GM12878 (cell line): ENCODE measurements around the gene MEIOC. TPM values are rescaled to one million over a fixed set of nuclear protein-coding genes. Genes with fewer than 3 reads are reported as not detected.

Source experiments
- ATAC-seq: fragments of 200-7000 bp; cut with Tn5 transposase; 3 replicates; pipeline ENCODE4 v1.9.1; 2020; ENCODE audit warnings: mild to moderate bottlenecking, moderate library complexity
- BruUV-seq: library from RNA; stranded (reverse); fragments of 400-500 nt; replicated peaks from 2 replicates; lab custom pipeline; 2021; lab: Mats Ljungman, UMichigan
- CTCF ChIA-PET: fragments of 300-600 bp; sonication (Branson Sonifier 250); formaldehyde crosslinking; extraction: SDS; loops from one replicate; lab custom pipeline; 2021; ENCODE audit warnings: inconsistent platforms; lab: Yijun Ruan, JAX
- POLR2A ChIA-PET: fragments of 350-600 bp; formaldehyde crosslinking; extraction: SDS; loops from one replicate; lab custom pipeline; 2021; ENCODE audit warnings: inconsistent platforms; lab: Charles Lee
- RAD21 ChIA-PET: fragments of 300-600 bp; sonication (Branson Sonifier 250); formaldehyde crosslinking; loops from one replicate; lab custom pipeline; 2023; ENCODE audit warnings: antibody characterized with exemption; ENCODE audit not compliant: unreplicated experiment; lab: Charles Lee
- SMC1A ChIA-PET: fragments of 300-600 bp; sonication (Branson Sonifier 250); formaldehyde crosslinking; loops from one replicate; lab custom pipeline; 2023; ENCODE audit not compliant: unreplicated experiment, uncharacterized antibody; lab: Charles Lee
- DNase-seq: peaks from one replicate; pipeline ENCODE4 v3.0.0-alpha.2; 2011; ENCODE audit warnings: low read depth, low spot score
- FAIRE-seq: peaks from 3 replicates; lab custom pipeline; 2011; peaks lifted over from hg19 to GRCh38; lab: Jason Lieb, UNC
- H2AFZ ChIP-seq: 2 replicates; pipeline ENCODE4 v1.6.0; 2011; ENCODE audit warnings: low read depth, low read length, control low read depth; ENCODE audit not compliant: control insufficient read depth
- H3K27ac ChIP-seq: 2 replicates; pipeline ENCODE4 v1.5.1; 2011; ENCODE audit warnings: control low read depth; ENCODE audit not compliant: control insufficient read depth, insufficient read depth
- H3K27me3 ChIP-seq, 2 experiments: replicated peaks in 1 of 2; 2 replicates each; pipeline versions ENCODE4 v1.6.0 to v1.6.1; 2011; ENCODE audit warnings: low read length in 1 of 2; ENCODE audit not compliant: control insufficient read depth in 2 of 2, insufficient read depth in 2 of 2
- H3K36me3 ChIP-seq, 2 experiments: 2 replicates each; pipeline ENCODE4 v1.5.1; 2011; ENCODE audit warnings: low read length in 1 of 2; ENCODE audit not compliant: control insufficient read depth in 2 of 2, insufficient read depth in 2 of 2
- H3K4me1 ChIP-seq: 2 replicates; pipeline ENCODE4 v1.6.1; 2011; ENCODE audit warnings: mild to moderate bottlenecking, low read length, moderate library complexity, mixed read lengths; ENCODE audit not compliant: control insufficient read depth, insufficient read depth
- H3K4me2 ChIP-seq: 2 replicates; pipeline ENCODE4 v1.6.0; 2011; ENCODE audit warnings: control low read depth; ENCODE audit not compliant: control insufficient read depth, insufficient read depth
- H3K4me3 ChIP-seq: fragments of 200-600 bp; sonication (generic); 2 replicates; pipeline ENCODE4 v1.5.1; 2016
- H3K79me2 ChIP-seq: 2 replicates; pipeline ENCODE4 v1.6.0; 2011; ENCODE audit warnings: low read length; ENCODE audit not compliant: control insufficient read depth, insufficient read depth
- H3K9ac ChIP-seq: 2 replicates; pipeline ENCODE4 v1.8.0; 2011; ENCODE audit warnings: low read length, control low read depth, mixed read lengths; ENCODE audit not compliant: control insufficient read depth, insufficient read depth
- H3K9me3 ChIP-seq: replicated peaks from 3 replicates; pipeline ENCODE4 v1.5.1; 2011; ENCODE audit warnings: mild to moderate bottlenecking, low read length; ENCODE audit not compliant: control insufficient read depth, insufficient read depth
- H4K20me1 ChIP-seq: 2 replicates; pipeline ENCODE4 v1.6.0; 2011; ENCODE audit not compliant: control insufficient read depth, insufficient read depth
- CREB1 ChIP-seq: IDR thresholded peaks from 2 replicates; pipeline ENCODE4 v1.6.1; 2012; ENCODE audit warnings: low read depth, mild to moderate bottlenecking, inconsistent platforms
- ETV6 ChIP-seq, 2 experiments: fragments of 450-650 bp in 1 of 2; IDR thresholded peaks in 1 of 2; conservative IDR thresholded peaks in 1 of 2; 2 replicates each; pipeline ENCODE4 v1.6.1; 2014; ENCODE audit warnings: antibody characterized with exemption in 1 of 2, borderline replicate concordance in 1 of 2, low read depth in 1 of 2, mild to moderate bottlenecking in 1 of 2, moderate library complexity in 1 of 2
- KAT2A ChIP-seq: conservative IDR thresholded peaks from 2 replicates; pipeline ENCODE4 v1.6.1; 2011; ENCODE audit warnings: low read depth, low read length; ENCODE audit not compliant: control insufficient read depth
- KLF5 ChIP-seq: fragments of 450-650 bp; IDR thresholded peaks from 2 replicates; pipeline ENCODE4 v1.6.1; 2014; ENCODE audit warnings: mild to moderate bottlenecking; ENCODE audit not compliant: partially characterized antibody
- SRF ChIP-seq, 2 experiments: IDR thresholded peaks; 2 replicates each; pipeline ENCODE4 v1.6.1; 2011; ENCODE audit warnings: low read depth in 2 of 2, low read length in 2 of 2, mild to moderate bottlenecking in 1 of 2, moderate library complexity in 1 of 2
- WGBS: methylation state at CpG from one replicate; pipeline ENCODE4 v1.1.6; 2016; ENCODE audit warnings: low lambda C conversion rate; ENCODE audit not compliant: insufficient replicate concordance, insufficient coverage; ENCODE audit errors: missing lambda C conversion rate; 5-methylcytosine and 5-hydroxymethylcytosine counted together
- in situ Hi-C: fragments of 300-500 bp; cut with MboI; formaldehyde crosslinking; loops from 9 replicates; pipeline ENCODE4 v1.14.3; 2018; ENCODE audit warnings: mixed read lengths
- intact Hi-C: fragments of 100-400 bp; cut with micrococcal nuclease; formaldehyde crosslinking; loops from one replicate; pipeline ENCODE4 v1.14.2; 2022; ENCODE audit not compliant: unreplicated experiment
- polyA plus RNA-seq, 11 experiments: library from polyadenylated mRNA; depleted of rRNA in 4 of 11; unstranded in 6 of 11; stranded (reverse) in 5 of 11; fragments of >200 nt; fragmentation: Nextera tagmentation in 4 of 11; fragmentation: Illumina TruSeq in 1 of 11; extraction: Ambion mirVana in 4 of 11; extraction: Trizol in 1 of 11; gene quantifications; 1 replicate in 1 of 11; 2 replicates in 10 of 11; pipeline versions ENCODE4 v1.2.1 to v1.2.3, GENCODE V29; 2011 to 2016; ENCODE audit warnings: inconsistent platforms in 2 of 11, missing spikeins in 2 of 11, low read depth in 1 of 11
- total RNA-seq, 4 experiments: library from RNA; depleted of rRNA in 3 of 4; stranded (reverse); fragments of >200 nt in 3 of 4; fragmentation: Illumina TruSeq in 1 of 4; extraction: Trizol in 1 of 4; gene quantifications; 2 replicates each; pipeline versions ENCODE4 v1.2.1 to v1.2.3, GENCODE V29; 2013 to 2021
- TF ChIP-seq, protein P1 (sequence below): fragments of 450-650 bp; IDR thresholded peaks from 2 replicates; pipeline ENCODE4 v1.6.1; 2018; ENCODE audit warnings: mild to moderate bottlenecking, low read depth, moderate library complexity; ENCODE audit not compliant: partially characterized antibody
- TF ChIP-seq, protein P2 (sequence below), 3 experiments: IDR thresholded peaks in 2 of 3; conservative IDR thresholded peaks in 1 of 3; 2 replicates each; pipeline ENCODE4 v1.5.1; 2011; ENCODE audit warnings: low read depth in 3 of 3, low read length in 3 of 3, mild to moderate bottlenecking in 3 of 3, control low read depth in 2 of 3, moderate library complexity in 2 of 3, inconsistent platforms in 1 of 3, mixed read lengths in 1 of 3; ENCODE audit not compliant: control insufficient read depth in 2 of 3, insufficient read depth in 1 of 3; ENCODE audit errors: extremely low read depth in 1 of 3
- TF ChIP-seq, protein P3 (sequence below): IDR thresholded peaks from 2 replicates; pipeline ENCODE4 v1.6.1; 2011; ENCODE audit warnings: mild to moderate bottlenecking, low read depth, low read length, moderate library complexity; ENCODE audit not compliant: insufficient replicate concordance
- TF ChIP-seq, protein P4 (sequence below): fragments of 450-650 bp; IDR thresholded peaks from 2 replicates; pipeline ENCODE4 v1.6.1; 2017; ENCODE audit warnings: mild to moderate bottlenecking
- TF ChIP-seq, protein P5 (sequence below): fragments of 450-650 bp; IDR thresholded peaks from 2 replicates; pipeline ENCODE4 v1.6.1; 2016; ENCODE audit warnings: mild to moderate bottlenecking, moderate library complexity, borderline replicate concordance

Gene MEIOC
- total and polyA plus RNA-seq, 10 of the 15 experiments (the other 5 are each of a cell fraction or from before 2014, with no cell fraction given): 0.01 to 0.48 (median 0.12) TPM; not detected in 4

DNA sequence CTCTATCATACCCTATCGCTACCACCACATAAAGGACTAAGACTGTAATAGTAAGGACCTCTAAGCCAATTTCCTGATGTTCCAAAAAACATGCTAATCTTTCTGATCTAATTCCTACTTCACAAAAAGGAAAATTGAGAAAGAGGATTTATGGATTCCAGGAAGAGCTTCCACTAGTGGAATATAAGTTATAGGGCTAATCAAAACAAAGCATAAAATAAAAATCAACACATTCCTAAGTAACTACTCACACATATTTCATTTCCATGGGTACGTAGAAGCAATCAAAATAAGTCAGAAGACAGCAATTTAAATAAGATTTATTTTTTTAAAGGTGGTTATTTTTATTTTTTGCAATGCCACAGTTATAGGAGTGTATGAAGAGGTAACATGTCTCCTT is 20.9 kb downstream of the MEIOC start:
- H3K4me2 ChIP-seq: no peak overlapping the region
- H3K79me2 ChIP-seq: no peaks in the 10 kb centered on the region
- H3K27ac ChIP-seq: no peak overlapping the region
- TF ChIP-seq, protein P1, sequence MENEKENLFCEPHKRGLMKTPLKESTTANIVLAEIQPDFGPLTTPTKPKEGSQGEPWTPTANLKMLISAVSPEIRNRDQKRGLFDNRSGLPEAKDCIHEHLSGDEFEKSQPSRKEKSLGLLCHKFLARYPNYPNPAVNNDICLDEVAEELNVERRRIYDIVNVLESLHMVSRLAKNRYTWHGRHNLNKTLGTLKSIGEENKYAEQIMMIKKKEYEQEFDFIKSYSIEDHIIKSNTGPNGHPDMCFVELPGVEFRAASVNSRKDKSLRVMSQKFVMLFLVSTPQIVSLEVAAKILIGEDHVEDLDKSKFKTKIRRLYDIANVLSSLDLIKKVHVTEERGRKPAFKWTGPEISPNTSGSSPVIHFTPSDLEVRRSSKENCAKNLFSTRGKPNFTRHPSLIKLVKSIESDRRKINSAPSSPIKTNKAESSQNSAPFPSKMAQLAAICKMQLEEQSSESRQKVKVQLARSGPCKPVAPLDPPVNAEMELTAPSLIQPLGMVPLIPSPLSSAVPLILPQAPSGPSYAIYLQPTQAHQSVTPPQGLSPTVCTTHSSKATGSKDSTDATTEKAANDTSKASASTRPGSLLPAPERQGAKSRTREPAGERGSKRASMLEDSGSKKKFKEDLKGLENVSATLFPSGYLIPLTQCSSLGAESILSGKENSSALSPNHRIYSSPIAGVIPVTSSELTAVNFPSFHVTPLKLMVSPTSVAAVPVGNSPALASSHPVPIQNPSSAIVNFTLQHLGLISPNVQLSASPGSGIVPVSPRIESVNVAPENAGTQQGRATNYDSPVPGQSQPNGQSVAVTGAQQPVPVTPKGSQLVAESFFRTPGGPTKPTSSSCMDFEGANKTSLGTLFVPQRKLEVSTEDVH: no peak
- TF ChIP-seq CREB1: no peak
- TF ChIP-seq, protein P2, sequence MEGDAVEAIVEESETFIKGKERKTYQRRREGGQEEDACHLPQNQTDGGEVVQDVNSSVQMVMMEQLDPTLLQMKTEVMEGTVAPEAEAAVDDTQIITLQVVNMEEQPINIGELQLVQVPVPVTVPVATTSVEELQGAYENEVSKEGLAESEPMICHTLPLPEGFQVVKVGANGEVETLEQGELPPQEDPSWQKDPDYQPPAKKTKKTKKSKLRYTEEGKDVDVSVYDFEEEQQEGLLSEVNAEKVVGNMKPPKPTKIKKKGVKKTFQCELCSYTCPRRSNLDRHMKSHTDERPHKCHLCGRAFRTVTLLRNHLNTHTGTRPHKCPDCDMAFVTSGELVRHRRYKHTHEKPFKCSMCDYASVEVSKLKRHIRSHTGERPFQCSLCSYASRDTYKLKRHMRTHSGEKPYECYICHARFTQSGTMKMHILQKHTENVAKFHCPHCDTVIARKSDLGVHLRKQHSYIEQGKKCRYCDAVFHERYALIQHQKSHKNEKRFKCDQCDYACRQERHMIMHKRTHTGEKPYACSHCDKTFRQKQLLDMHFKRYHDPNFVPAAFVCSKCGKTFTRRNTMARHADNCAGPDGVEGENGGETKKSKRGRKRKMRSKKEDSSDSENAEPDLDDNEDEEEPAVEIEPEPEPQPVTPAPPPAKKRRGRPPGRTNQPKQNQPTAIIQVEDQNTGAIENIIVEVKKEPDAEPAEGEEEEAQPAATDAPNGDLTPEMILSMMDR (IDR thresholded peaks at IDR 0.05 in 2 of 3, conservative IDR thresholded peaks at IDR 0.05 in 1 of 3; ENCODE audit: control insufficient read depth in 2 of 3, extremely low read depth in 1 of 3, insufficient read depth in 1 of 3, low read depth in 3 of 3, low read length in 3 of 3): no peak
- TF ChIP-seq, protein P3, sequence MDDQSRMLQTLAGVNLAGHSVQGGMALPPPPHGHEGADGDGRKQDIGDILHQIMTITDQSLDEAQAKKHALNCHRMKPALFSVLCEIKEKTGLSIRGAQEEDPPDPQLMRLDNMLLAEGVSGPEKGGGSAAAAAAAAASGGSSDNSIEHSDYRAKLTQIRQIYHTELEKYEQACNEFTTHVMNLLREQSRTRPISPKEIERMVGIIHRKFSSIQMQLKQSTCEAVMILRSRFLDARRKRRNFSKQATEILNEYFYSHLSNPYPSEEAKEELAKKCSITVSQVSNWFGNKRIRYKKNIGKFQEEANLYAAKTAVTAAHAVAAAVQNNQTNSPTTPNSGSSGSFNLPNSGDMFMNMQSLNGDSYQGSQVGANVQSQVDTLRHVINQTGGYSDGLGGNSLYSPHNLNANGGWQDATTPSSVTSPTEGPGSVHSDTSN: no peak
- TF ChIP-seq, protein P4, sequence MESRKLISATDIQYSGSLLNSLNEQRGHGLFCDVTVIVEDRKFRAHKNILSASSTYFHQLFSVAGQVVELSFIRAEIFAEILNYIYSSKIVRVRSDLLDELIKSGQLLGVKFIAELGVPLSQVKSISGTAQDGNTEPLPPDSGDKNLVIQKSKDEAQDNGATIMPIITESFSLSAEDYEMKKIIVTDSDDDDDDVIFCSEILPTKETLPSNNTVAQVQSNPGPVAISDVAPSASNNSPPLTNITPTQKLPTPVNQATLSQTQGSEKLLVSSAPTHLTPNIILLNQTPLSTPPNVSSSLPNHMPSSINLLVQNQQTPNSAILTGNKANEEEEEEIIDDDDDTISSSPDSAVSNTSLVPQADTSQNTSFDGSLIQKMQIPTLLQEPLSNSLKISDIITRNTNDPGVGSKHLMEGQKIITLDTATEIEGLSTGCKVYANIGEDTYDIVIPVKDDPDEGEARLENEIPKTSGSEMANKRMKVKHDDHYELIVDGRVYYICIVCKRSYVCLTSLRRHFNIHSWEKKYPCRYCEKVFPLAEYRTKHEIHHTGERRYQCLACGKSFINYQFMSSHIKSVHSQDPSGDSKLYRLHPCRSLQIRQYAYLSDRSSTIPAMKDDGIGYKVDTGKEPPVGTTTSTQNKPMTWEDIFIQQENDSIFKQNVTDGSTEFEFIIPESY: no peak
- no peak for TF ChIP-seq KAT2A
- TF ChIP-seq ETV6 (conservative IDR thresholded peaks at IDR 0.05 in 1 of 2, IDR thresholded peaks at IDR 0.05 in 1 of 2; ENCODE audit: borderline replicate concordance in 1 of 2, low read depth in 1 of 2): no peak
- TF ChIP-seq KLF5: no peak
- TF ChIP-seq, protein P5, sequence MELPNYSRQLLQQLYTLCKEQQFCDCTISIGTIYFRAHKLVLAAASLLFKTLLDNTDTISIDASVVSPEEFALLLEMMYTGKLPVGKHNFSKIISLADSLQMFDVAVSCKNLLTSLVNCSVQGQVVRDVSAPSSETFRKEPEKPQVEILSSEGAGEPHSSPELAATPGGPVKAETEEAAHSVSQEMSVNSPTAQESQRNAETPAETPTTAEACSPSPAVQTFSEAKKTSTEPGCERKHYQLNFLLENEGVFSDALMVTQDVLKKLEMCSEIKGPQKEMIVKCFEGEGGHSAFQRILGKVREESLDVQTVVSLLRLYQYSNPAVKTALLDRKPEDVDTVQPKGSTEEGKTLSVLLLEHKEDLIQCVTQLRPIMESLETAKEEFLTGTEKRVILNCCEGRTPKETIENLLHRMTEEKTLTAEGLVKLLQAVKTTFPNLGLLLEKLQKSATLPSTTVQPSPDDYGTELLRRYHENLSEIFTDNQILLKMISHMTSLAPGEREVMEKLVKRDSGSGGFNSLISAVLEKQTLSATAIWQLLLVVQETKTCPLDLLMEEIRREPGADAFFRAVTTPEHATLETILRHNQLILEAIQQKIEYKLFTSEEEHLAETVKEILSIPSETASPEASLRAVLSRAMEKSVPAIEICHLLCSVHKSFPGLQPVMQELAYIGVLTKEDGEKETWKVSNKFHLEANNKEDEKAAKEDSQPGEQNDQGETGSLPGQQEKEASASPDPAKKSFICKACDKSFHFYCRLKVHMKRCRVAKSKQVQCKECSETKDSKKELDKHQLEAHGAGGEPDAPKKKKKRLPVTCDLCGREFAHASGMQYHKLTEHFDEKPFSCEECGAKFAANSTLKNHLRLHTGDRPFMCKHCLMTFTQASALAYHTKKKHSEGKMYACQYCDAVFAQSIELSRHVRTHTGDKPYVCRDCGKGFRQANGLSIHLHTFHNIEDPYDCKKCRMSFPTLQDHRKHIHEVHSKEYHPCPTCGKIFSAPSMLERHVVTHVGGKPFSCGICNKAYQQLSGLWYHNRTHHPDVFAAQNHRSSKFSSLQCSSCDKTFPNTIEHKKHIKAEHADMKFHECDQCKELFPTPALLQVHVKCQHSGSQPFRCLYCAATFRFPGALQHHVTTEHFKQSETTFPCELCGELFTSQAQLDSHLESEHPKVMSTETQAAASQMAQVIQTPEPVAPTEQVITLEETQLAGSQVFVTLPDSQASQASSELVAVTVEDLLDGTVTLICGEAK: no peak
- no peak for TF ChIP-seq SRF (IDR thresholded peaks at IDR 0.05; ENCODE audit: low read depth in 2 of 2, low read length in 2 of 2)
- in situ Hi-C loops (no loop called here), intact Hi-C loops (no loop called here)
- no peaks in the 10 kb centered on the region for H3K27me3 ChIP-seq
- H3K9ac ChIP-seq: no peak overlapping the region
- no peak overlapping the region for H3K4me3 ChIP-seq
- H3K4me1 ChIP-seq: no peaks in the 10 kb centered on the region
- no peaks in the 10 kb centered on the region for H4K20me1 ChIP-seq
- H3K36me3 ChIP-seq: peaks cover 4 to 6% of the 10 kb centered on the region in 2 experiments; a peak in 3 of 4 replicates
- ATAC-seq: no peak
- RAD21 ChIA-PET: no interaction called here
- CTCF ChIA-PET: interaction anchor here (1.8 kb wide), 1 partner anchor 143 kb away, joined by 7 read pairs; no protein-coding TSS in a partner anchor
- no peak for DNase-seq
- no peak overlapping the region for H2AFZ ChIP-seq
- no peak for FAIRE-seq
- no peaks in the 10 kb centered on the region for H3K9me3 ChIP-seq
- no TSS peak for BruUV-seq
- SMC1A ChIA-PET: no interaction called here
- WGBS: 47% methylated on average over 2 of the region's 2 CpGs
- POLR2A ChIA-PET: no interaction called here
